Measurements from ENCODE around the gene TRANK1. TPM values are rescaled to one million over a fixed set of nuclear protein-coding genes. Genes with fewer than 3 reads are reported as not detected.

TRANK1 gene
- total and polyA plus RNA-seq, 2 of the 4 experiments (the other 2 are of a cell fraction) = 7.9 to 12.7 TPM

- POLR2A ChIA-PET (ENCODE audit: unreplicated experiment) = no interaction called here
- Histone ChIP-seq H3K4me3 (ENCODE audit: insufficient read depth, low read depth, low read length) (no peak overlapping the region), H2AK9ac (replicated peaks; ENCODE audit: low read depth, low read length, poor library complexity) (no peak overlapping the region), H3K23ac (ENCODE audit: low read depth, low read length) (no peak overlapping the region), H4K8ac (ENCODE audit: low read depth in 2 of 2, low read length in 2 of 2) (no peak overlapping the region), H2AFZ (replicated peaks; ENCODE audit: low read length, poor library complexity) (no peak overlapping the region), H3K56ac (ENCODE audit: extremely low read depth, insufficient read depth, low read length) (no peak overlapping the region), H2BK15ac (ENCODE audit: low read depth, low read length) (no peak overlapping the region), H2BK20ac (ENCODE audit: low read depth, low read length) (no peak overlapping the region), H3K9ac (ENCODE audit: low read depth, low read length) (no peak overlapping the region), H3K27me3 (ENCODE audit: control insufficient read depth, insufficient read depth, low read length) (peaks cover 19% of the 10 kb centered on the region; the same call in 1 of the 2 replicates), H3K79me1 (ENCODE audit: low read depth in 1 of 2, low read length in 2 of 2) (no peaks in the 10 kb centered on the region), H2BK120ac (ENCODE audit: low read depth, low read length) (no peak overlapping the region), H4K5ac (ENCODE audit: low read depth, low read length) (no peak overlapping the region), H4K91ac (ENCODE audit: insufficient read depth, low read depth, low read length) (no peak overlapping the region), H3K4ac (ENCODE audit: low read depth, low read length) (no peak overlapping the region), H3K36me3 (ENCODE audit: control insufficient read depth, insufficient read depth, low read length) (no peaks in the 10 kb centered on the region), H3K27ac (ENCODE audit: insufficient read depth, low read length) (no peak overlapping the region), H3K4me1 (ENCODE audit: control insufficient read depth, insufficient read depth, low read length) (no peaks in the 10 kb centered on the region), H3K9me1 (ENCODE audit: insufficient read depth, low read length) (no peaks in the 10 kb centered on the region), H4K20me1 (ENCODE audit: insufficient read depth, low read length) (no peaks in the 10 kb centered on the region), H2BK5ac (ENCODE audit: low read depth, low read length, poor library complexity, severe bottlenecking) (no peak overlapping the region), H3K9me3 (ENCODE audit: control insufficient read depth, insufficient read depth, low read length) (no peaks in the 10 kb centered on the region), H3K4me2 (ENCODE audit: low read depth, low read length) (no peak overlapping the region), H3K14ac (replicated peaks; ENCODE audit: low read depth, low read length) (no peak overlapping the region), H3K18ac (ENCODE audit: low read depth, low read length) (no peak overlapping the region), H2AK5ac (ENCODE audit: low read depth, low read length) (no peak overlapping the region)
- TF ChIP-seq NFE2L2 (IDR thresholded peaks at IDR 0.05; ENCODE audit: low read depth, low read length) = no peak
- TF ChIP-seq BHLHE40 (IDR thresholded peaks at IDR 0.05; ENCODE audit: low read depth, low read length) = no peak
- TF ChIP-seq SMC3 (IDR thresholded peaks at IDR 0.05; ENCODE audit: low read depth, low read length) = no peak
- TF ChIP-seq RCOR1 (IDR thresholded peaks at IDR 0.05; ENCODE audit: insufficient replicate concordance, low read length) = no peak
- TF ChIP-seq ELK1 (IDR thresholded peaks at IDR 0.05; ENCODE audit: borderline replicate concordance, low read depth, low read length) = no peak
- TF ChIP-seq MAZ (IDR thresholded peaks at IDR 0.05; ENCODE audit: borderline replicate concordance, low read depth, low read length) = no peak
- TF ChIP-seq USF2 (IDR thresholded peaks at IDR 0.05; ENCODE audit: low read depth, low read length) = no peak
- no peak for TF ChIP-seq MAFK (IDR thresholded peaks at IDR 0.05; ENCODE audit: low read depth, low read length)
- in situ Hi-C loops (cut with MboI; ENCODE audit: low sequenced_read_pairs) (no loop called here), dilution Hi-C loops (cut with HindIII; ENCODE audit: low sequenced_read_pairs, unreplicated experiment) (no loop called here), intact Hi-C loops (cut with micrococcal nuclease) (no loop called here)
- BruUV-seq (replicated peaks) = no TSS peak
- ATAC-seq (ENCODE audit: low read depth) = no peak
- CTCF ChIA-PET = interaction anchor here (0.6 to 1.3 kb wide), 3 partner anchors 9 to 128 kb away, joined by 4 to 7 read pairs (median 4); no protein-coding TSS in a partner anchor
- no peak for DNase-seq
- WGBS, 2 experiments (ENCODE audit: extremely low coverage in 2 of 2, insufficient read length in 1 of 2) = 80% methylated on average over 1 of the region's 9 CpGs; no CpG with 5 or more reads in 1 of the 2 experiments
These were observed 129.5 kb downstream of the TRANK1 start for GRCh38 chr3:36815375-36815774.

All from IMR-90 (cell line).